Activated gamma-delta T cell treated with Interleukin-2 at 50 U/mL for 16 hours (primary cell): ENCODE data around the gene LRMDA.
"Not testable (repeated sequence)": the region's sequence is repeated elsewhere in the genome, so short reads cannot be mapped to it uniquely, and the experiment has no call there.

Experiments
- DNase-seq: peaks from one replicate; pipeline ENCODE4 v3.0.0-alpha.2; 2020

Gene LRMDA

GRCh38 chr10:75592791-75593643 is 161.6 kb downstream of the LRMDA start:
- no peak for DNase-seq

GRCh38 chr10:75593692-75594556 is 162.5 kb downstream of the LRMDA start:
- no peak for DNase-seq

- no peak for DNase-seq
These were observed 165.7 kb downstream of the LRMDA start for GRCh38 chr10:75596930-75597620.

GRCh38 chr10:75597773-75598440 is 166.5 kb downstream of the LRMDA start:
- DNase-seq, result no peak

GRCh38 chr10:75598998-75599397 is 167.6 kb downstream of the LRMDA start:
- no peak for DNase-seq

- DNase-seq, result no peak
These were observed 168.6 kb downstream of the LRMDA start for GRCh38 chr10:75599875-75600648.

- no peak for DNase-seq
These were observed 169.4 kb downstream of the LRMDA start for GRCh38 chr10:75600833-75601232.

GRCh38 chr10:75602341-75602740 is 170.9 kb downstream of the LRMDA start:
- no peak for DNase-seq

GRCh38 chr10:75605096-75605495 is 173.7 kb downstream of the LRMDA start:
- DNase-seq, result no peak

- DNase-seq, result not testable (repeated sequence)
These were observed 174.4 kb downstream of the LRMDA start for GRCh38 chr10:75605795-75606194.

- DNase-seq, result no peak
These were observed 174.9 kb downstream of the LRMDA start for GRCh38 chr10:75606203-75606779.

- DNase-seq, result no peak
These were observed 176.2 kb downstream of the LRMDA start for GRCh38 chr10:75607576-75607975.

GRCh38 chr10:75610183-75610582 is 178.8 kb downstream of the LRMDA start:
- DNase-seq, result no peak

- DNase-seq, result no peak
These were observed 180.0 kb downstream of the LRMDA start for GRCh38 chr10:75611172-75611992.

- DNase-seq, result no peak
These were observed 180.6 kb downstream of the LRMDA start for GRCh38 chr10:75611993-75612372.

GRCh38 chr10:75612904-75613684 is 181.7 kb downstream of the LRMDA start:
- DNase-seq, result no peak

- DNase-seq, result no peak
These were observed 182.5 kb downstream of the LRMDA start for GRCh38 chr10:75613685-75614504.

- DNase-seq, result no peak
These were observed 184.7 kb downstream of the LRMDA start for GRCh38 chr10:75616076-75616475.
